Measurements from ENCODE around the gene LRRC32. TPM values are rescaled to one million over a fixed set of nuclear protein-coding genes. Genes with fewer than 3 reads are reported as not detected.

LRRC32 gene
- total RNA-seq, 1 experiment from 2014 or later, result not detected

DNA sequence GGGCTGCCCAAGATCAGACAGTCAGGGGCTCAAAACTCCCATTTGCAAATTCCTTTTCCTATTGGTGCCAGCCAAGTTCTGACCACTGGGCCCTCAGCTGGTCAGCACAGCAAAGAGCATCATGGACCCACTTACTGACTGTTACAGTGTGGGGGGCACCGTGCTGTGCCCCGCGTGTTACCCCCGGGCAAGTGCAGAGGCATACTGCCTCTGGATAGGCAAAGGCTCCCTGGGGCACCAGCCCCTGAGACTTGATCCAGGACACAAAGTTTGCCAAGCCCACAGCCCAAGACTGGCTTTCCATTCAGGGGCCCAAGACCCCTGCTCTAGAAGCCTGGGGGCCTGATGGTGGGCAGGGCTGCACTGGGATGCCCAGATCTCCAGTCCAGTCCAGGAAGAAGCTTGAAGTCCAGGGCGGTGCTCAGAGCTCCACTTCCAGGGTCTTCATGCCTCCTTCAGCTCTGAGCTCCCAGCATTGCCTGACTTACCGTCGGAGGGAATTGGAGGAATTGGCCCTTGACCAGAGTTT, 6.6 kb downstream of the LRRC32 start:
- no peak for DNase-seq (ENCODE audit: low spot score)

- no peak for DNase-seq (ENCODE audit: low spot score)
These were observed 7.1 kb downstream of the LRRC32 start for GRCh38 chr11:76663486-76663810.

DNA sequence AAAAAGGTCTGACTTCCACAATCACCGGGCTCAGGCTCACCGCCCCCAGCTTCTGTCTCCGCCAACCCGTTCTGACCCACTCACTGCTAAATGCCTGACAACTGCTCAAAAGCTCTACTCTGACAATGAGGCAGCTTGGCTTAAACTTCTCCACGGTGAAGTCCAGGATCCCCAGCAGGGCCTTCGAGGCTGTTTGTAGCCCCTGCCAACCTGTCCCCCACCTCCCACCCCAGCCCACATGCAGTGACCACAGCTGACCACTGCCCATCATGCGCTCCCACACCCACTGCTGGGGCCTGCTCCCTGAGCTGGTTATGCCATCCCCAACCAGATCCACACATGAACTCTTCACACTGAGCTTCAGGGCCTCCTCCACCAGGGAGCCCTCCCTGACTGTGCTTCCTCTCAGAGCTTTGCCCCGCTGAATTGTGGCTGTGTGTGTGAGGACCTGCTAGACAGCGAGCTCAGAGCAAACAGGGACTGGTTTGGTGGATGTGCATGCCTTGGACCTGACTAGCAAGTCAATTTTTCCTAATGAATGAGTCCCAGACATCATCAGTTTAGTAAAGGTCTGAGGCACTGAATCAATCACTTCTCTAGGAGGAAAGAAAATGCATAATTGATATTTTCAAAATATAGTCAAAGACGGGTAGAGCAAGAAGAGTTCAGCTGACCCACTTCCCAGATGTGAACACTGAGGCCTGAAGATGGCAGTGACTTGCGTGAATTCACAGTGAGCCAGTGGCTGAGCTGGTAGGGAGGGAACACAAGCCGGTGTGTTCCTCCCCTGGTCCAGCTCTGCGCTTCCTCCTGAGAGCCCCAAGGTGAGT, 7.7 kb downstream of the LRRC32 start:
- no peak for DNase-seq (ENCODE audit: low spot score)

GRCh38 chr11:76661834-76662434, 8.6 kb downstream of the LRRC32 start:
- DNase-seq (ENCODE audit: low spot score), result no peak

DNA sequence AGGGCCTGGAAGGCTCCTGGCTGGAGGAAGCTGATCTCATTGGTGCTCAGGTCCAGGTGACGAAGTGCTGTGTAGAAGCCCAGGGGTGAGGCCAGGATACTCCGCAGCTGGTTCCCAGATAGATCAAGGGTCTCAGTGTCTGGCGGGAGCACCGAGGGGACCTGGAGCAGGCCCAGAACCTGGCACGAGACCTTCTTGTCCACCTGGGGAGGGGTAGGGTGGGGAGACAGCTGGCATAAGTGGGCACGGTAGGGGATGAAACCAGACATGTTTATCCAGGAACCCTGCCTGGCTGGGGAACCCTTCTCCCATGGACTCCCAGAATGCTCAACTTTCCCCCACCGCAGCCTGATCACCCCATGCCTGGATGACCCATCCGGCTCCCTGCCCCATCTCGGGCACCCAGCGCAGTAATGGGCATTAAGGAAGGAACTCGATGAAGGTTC, 9.2 kb downstream of the LRRC32 start:
- no peak for DNase-seq (ENCODE audit: low spot score)

- no peak for DNase-seq (ENCODE audit: low spot score)
These were observed 9.8 kb downstream of the LRRC32 start for GRCh38 chr11:76660533-76661305.

GRCh38 chr11:76659672-76660532, 10.6 kb downstream of the LRRC32 start:
- DNase-seq (ENCODE audit: low spot score), result no peak

DNA sequence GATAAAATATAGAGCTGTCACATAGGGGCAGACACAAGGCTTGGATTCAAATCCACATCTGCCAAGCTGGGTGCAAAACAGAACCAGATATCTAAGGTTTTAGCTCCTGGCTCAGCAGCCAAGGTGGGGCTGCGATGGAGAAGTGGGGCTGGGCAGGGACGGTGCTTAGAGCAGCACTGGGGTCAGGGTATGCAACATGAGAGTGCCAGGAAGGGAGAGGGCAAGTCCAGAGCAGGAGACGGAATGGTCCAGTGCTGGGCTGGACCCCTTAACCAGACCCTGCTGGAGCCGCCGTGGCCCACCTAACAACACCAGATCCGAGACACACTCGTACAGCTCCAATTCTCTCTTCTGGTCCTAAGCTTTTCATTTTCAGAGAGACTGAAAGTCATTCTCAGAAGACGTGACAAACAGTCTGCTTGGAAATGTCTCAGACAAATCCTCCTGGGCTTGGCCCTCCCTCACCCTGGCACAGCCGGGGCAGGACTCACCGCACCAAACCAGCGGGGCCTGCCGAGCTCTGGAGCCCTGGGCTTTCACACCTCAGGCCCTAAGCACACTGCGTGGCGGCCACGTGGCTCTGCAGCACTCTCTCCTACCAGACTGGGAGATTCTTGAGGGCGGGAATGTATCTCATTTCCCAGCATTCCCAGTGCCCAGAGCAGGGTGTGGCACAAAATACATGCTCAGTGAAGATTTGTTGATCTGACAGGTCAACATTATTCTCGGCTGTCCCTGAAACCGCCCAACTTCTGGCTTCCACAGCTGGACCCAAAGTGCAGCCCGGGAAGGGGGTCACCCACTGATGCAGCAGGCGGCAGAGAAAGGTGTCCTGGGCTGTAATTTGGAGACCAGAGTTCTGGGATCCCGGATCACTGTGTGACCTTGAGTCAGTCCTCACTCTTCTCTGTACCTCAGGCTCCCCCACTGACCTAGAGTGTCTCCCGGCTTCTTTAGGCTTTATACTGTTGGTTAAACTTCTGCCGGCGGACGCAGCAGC, 11.6 kb downstream of the LRRC32 start:
- no peak for DNase-seq (ENCODE audit: low spot score)

GRCh38 chr11:76658231-76658630, 12.3 kb downstream of the LRRC32 start:
- no peak for DNase-seq (ENCODE audit: low spot score)

GRCh38 chr11:76657187-76658170, 13.1 kb downstream of the LRRC32 start:
- DNase-seq (ENCODE audit: low spot score), result no peak

DNA sequence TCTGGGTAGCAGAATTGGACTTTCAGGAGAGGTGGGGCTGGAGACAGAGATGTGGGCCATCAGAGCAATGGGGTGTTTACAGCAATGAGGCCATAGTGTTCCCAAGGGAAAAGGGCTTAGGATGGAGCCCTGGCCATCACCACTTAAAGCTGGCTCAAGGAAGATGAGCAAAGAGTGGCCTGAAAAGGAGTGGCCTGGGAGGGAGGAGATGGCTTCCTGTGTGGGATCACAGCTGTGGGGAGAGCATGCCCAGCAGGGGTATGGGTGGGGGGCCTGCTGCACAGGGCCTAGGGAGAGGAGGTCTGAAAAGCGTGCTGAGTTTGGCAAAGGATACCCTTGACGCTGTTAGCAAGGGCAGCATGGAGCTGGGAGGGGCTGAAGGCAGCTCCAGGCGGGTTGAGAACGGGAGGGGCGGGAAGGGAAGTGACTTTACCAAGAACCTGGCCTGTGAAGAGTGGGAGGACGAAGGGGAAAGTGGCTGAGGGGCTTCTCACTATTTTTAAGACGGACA, 13.9 kb downstream of the LRRC32 start:
- no peak for DNase-seq (ENCODE audit: low spot score)

DNA sequence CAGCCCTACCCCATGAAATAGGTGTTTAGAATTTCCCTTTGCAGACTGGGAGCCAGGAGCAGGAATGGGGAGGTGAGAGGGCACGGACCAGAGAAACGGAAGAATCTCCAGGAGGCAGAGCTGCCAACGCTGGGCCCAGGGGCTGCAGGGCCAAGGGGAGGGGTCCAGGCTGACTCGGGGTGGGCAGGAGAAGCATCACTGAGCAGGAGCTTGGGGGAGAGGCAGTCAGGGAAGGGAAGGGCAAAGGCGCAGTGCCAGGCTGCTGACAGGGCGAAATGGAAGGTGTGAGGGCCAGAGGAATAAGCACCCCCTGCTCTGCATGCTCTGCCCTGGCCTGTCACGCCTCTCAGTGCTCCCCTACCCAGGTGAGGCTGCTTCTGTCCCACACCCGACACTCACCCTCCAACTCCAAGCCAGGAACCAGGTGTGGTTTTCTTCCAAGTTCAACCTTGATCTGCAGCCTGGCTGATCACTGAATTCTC, 14.5 kb downstream of the LRRC32 start:
- no peak for DNase-seq (ENCODE audit: low spot score)

DNA sequence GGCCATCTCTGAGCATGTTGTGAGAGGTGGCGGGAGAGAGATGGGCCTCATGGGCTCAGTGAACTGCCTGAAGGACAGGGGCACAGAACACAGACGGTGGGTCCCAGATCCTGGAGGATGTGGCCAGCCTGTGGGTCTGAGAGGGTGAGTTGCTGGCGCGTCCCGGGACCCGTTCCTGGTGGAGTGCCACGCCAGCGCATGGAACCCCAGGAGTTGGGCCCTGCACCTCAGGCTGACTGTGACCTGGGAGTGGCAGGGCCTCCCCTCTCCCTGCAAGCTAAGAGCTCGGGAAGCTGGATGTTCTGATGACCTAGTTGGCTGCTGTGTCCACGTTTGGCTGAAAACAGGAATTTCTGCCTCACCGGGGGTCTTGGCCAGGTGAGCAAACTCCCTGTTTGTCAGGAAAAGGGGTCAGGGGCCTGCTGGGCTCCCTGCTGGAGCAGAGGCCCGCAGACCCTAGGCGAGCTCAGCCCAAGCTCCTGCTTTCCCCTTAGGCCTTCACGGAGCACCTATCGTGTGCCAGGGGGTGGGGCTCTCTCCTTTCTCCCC, 15.0 kb downstream of the LRRC32 start:
- DNase-seq (ENCODE audit: low spot score), result no peak

DNA sequence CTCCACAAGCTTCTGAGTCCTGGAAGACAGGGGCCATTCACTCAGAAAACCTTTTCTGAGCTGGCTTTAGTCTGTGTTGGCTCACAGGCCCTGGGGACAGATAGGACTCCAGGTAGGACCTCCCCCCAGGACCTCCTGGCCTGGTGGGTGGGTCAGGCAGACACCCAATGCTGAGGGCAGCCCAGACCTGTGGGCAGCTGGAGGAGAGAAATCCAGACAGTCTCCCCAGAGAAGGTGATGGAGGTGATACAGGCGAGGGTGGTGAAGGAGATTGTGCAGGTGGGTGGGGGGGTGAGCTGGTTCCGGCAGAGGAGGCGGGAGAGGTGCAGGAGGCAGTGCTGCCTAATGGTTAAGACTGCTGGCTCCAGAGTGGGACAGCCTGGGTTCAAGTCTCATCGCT, 15.6 kb downstream of the LRRC32 start:
- DNase-seq (ENCODE audit: low spot score), result no peak

DNA sequence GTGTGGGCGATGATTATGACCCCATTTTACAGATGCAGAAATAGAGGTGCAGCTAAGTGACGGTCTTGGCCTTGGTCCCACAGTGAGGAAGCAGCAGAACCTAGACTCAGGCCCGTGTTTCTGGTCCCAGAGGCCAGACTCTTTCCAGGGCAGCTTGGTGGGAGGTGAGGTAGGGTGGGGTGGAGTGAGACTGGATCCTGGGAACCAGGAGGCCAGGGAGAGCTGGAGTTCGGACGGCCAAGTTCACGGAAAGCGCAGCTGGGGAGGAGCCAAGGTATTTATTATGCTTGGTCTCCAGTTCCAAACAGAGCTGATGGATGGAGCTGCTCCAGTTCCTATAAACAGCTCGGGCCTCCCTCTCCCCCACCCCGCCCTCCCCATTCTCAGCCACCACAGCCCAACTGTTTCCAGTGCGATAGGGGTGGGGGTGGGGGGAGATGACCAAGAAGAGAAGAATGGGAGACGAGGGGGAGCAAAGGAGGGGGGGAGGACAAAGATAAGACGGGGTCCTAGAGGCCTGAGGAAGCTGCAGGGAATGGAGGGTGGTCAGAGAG, 16.2 kb downstream of the LRRC32 start:
- no peak for DNase-seq (ENCODE audit: low spot score)

- no peak for DNase-seq (ENCODE audit: low spot score)
These were observed 16.8 kb downstream of the LRRC32 start for GRCh38 chr11:76653674-76654284.

DNA sequence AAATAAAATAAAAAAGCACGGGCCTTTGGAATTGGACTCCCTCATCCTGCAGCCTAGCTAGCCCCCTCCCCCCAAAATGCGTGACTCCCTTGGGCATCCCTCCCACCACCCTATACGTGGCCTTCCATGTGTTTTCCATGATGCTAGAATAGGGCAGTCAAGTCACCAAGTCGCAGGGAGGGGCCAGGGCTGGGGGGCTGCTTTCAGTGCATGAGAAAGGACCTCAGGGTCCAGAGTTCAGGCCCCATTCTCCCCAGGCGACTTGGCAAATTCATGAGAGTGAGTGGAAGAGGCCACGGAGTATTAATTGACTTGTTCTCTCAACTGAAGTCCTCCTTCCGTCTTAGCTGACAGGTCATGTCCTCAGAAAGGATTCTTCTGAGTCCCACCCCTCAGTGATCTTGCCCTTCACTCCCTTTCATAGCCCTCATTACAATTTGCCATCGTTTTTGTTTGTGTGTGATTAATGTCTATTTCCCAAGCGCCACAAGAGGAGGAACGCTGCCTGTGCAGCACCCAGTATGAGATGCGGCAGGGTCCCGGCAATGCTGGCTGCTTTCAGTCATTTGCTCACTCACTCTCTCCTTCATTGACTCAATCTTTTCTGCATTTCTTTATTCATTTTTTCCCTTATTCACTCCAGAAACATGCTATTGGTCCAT, 17.4 kb downstream of the LRRC32 start:
- no peak for DNase-seq (ENCODE audit: low spot score)
